Gastrocnemius medialis (tissue), 4 donors: ENCODE results near the gene PRM1. TPM values are rescaled to one million over a fixed set of nuclear protein-coding genes. Genes with fewer than 3 reads are reported as not detected.

ENCODE experiments used
- ATAC-seq, 2 donors: fragments of 150-250 bp; one replicate each; pipeline ENCODE4 v1.9.1; 2016
- DNase-seq, 2 donors: peaks; one replicate each; pipeline ENCODE4 v3.0.0-alpha.2; 2019
- H3K27ac ChIP-seq, 4 donors: fragments of 200-600 bp; sonication (generic); 1 replicate in 1 of 4; 2 replicates in 3 of 4; pipeline ENCODE4 v1.5.1; 2016 to 2018; ENCODE audit warnings: mild to moderate bottlenecking in 2 of 4, moderate library complexity in 1 of 4
- H3K27me3 ChIP-seq, 3 donors: fragments of 200-600 bp; sonication (generic) in 2 of 3; 1 replicate in 1 of 3; 2 replicates in 2 of 3; pipeline versions ENCODE4 v1.5.1 to v1.6.0; 2016 to 2019; ENCODE audit warnings: mild to moderate bottlenecking in 1 of 3, moderate library complexity in 1 of 3
- H3K36me3 ChIP-seq, 2 donors: fragments of 200-600 bp; sonication (generic) in 1 of 2; one replicate each; pipeline ENCODE4 v1.5.1; 2017 to 2018
- H3K4me1 ChIP-seq, 2 donors: fragments of 200-600 bp; sonication (generic) in 1 of 2; one replicate each; pipeline ENCODE4 v1.5.1; 2016 to 2017; ENCODE audit warnings: mild to moderate bottlenecking in 2 of 2
- H3K4me3 ChIP-seq, 4 donors: fragments of 200-600 bp; sonication (generic) in 3 of 4; 1 replicate in 1 of 4; 2 replicates in 3 of 4; pipeline ENCODE4 v1.5.1; 2016 to 2019; ENCODE audit warnings: mild to moderate bottlenecking in 2 of 4
- H3K9me3 ChIP-seq, 3 donors: fragments of 200-600 bp; sonication (generic) in 2 of 3; 1 replicate in 1 of 3; 2 replicates in 2 of 3; pipeline ENCODE4 v1.5.1; 2016 to 2019
- POLR2A ChIP-seq, 2 donors: fragments of 450-650 bp; IDR thresholded peaks; one replicate each; pipeline ENCODE4 v1.6.1; 2017; ENCODE audit warnings: antibody characterized with exemption in 2 of 2, mild to moderate bottlenecking in 2 of 2, moderate library complexity in 2 of 2
- in situ Hi-C, 4 donors: fragments of 200-750 bp; cut with MboI; loops; one replicate each; pipeline versions ENCODE4 v1.15.0 to v1.8.0; 2017; ENCODE audit warnings: low sequenced_read_pairs in 4 of 4
- intact Hi-C: fragments of 100-400 bp; cut with DNase I; formaldehyde crosslinking; loops from one replicate; pipeline ENCODE4 v1.15.1; 2023; ENCODE audit warnings: low total_unique reads
- total RNA-seq, 4 donors: library from RNA; depleted of rRNA; stranded (reverse); fragments of >200 nt; gene quantifications; one replicate each; pipeline versions ENCODE4 v1.1.0 to v1.2.3, GENCODE V29; 2016
- TF ChIP-seq, protein P1 (sequence below), 5 experiments: fragments of 450-650 bp in 3 of 5; fragments of 200-600 bp in 2 of 5; sonication (generic) in 2 of 5; IDR thresholded peaks in 4 of 5; conservative IDR thresholded peaks in 1 of 5; 1 replicate in 4 of 5; 2 replicates in 1 of 5; pipeline ENCODE4 v1.5.1; 2016 to 2019; ENCODE audit warnings: antibody characterized with exemption in 5 of 5, mild to moderate bottlenecking in 3 of 5, moderate library complexity in 3 of 5

The PRM1 gene
- total RNA-seq, 4 donors from 2014 or later = not detected

DNA sequence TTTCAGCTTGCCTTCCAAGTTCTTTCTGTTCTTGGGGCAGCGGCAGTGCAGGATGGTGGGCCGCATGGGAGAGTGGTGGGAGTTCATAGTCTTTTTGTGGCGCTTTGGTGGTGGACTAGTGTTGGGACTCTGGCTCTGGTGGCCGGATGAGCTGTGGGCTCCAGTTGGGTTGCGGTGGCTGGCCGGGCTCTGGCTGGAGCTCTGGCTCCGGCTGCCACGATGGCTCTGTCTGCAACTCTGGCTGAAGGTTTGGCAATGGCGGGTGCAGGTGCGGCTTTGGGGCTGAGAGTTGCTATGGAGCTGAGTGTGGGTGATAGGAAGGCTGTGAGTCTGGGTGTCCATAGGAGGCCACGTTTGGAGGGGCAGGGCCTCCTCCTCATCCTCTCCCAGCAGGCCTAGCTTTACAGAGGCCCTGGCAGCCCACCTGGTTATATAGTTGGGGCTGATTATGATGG, 12.2 kb downstream of the PRM1 start, which contains the start of gene TNP2:
Gene TNP2, minus strand, starts transcription at position 405 of the 455 bp plus-strand sequence. Its CDS starts 63 bp downstream, at position 342.
- ATAC-seq (no peak), DNase-seq (no peak)
- no peaks in the 10 kb centered on the region for H3K9me3 ChIP-seq
- H3K4me3 ChIP-seq = no peak within 1 kb of the TSS
- no peaks in the 10 kb centered on the region for H3K4me1 ChIP-seq
- in situ Hi-C loops = loop anchor here in 1 of 4 donors (10.0 kb wide), 1 partner anchor 294 kb away; no protein-coding TSS in a partner anchor
- TF ChIP-seq POLR2A (IDR thresholded peaks at IDR 0.05) = no peak
- TF ChIP-seq, protein P1, sequence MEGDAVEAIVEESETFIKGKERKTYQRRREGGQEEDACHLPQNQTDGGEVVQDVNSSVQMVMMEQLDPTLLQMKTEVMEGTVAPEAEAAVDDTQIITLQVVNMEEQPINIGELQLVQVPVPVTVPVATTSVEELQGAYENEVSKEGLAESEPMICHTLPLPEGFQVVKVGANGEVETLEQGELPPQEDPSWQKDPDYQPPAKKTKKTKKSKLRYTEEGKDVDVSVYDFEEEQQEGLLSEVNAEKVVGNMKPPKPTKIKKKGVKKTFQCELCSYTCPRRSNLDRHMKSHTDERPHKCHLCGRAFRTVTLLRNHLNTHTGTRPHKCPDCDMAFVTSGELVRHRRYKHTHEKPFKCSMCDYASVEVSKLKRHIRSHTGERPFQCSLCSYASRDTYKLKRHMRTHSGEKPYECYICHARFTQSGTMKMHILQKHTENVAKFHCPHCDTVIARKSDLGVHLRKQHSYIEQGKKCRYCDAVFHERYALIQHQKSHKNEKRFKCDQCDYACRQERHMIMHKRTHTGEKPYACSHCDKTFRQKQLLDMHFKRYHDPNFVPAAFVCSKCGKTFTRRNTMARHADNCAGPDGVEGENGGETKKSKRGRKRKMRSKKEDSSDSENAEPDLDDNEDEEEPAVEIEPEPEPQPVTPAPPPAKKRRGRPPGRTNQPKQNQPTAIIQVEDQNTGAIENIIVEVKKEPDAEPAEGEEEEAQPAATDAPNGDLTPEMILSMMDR (IDR thresholded peaks at IDR 0.05 in 4 of 5, conservative IDR thresholded peaks at IDR 0.05 in 1 of 5) = no peak
- H3K27ac ChIP-seq = no peak within 1 kb of the TSS
- intact Hi-C loops = no loop called here
- H3K36me3 ChIP-seq = no peaks in the 10 kb centered on the region
- H3K27me3 ChIP-seq = no peaks in the 10 kb centered on the region

DNA sequence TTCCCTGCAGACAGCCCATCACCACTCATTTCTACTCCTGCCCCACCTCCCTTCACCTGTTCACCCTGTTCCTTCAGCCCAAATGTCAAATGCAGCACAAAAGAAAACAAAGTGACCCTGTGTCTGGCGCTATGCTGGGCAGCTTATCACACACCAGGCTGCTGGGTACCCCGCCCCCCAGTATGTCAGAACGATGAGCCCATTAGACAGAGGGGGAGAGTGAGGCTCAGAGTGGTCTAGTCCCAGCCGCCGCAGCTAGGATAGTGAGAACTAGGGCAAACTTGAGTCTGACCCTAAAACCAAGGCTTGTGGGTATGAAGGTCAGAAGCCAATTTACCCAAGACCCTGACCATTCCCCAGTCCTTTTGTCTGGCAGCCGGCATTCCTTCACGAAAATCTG, 16.0 kb downstream of the PRM1 start:
- H3K4me3 ChIP-seq = no peak overlapping the region
- H3K36me3 ChIP-seq = no peaks in the 10 kb centered on the region
- H3K9me3 ChIP-seq = no peaks in the 10 kb centered on the region
- in situ Hi-C loops (loop anchor here in 1 of 4 donors (10.0 kb wide), 1 partner anchor 290 kb away; no protein-coding TSS in a partner anchor), intact Hi-C loops (no loop called here)
- DNase-seq (no peak), ATAC-seq (no peak)
- no peak overlapping the region for H3K27ac ChIP-seq
- no peaks in the 10 kb centered on the region for H3K4me1 ChIP-seq
- no peak for TF ChIP-seq POLR2A (IDR thresholded peaks at IDR 0.05)
- TF ChIP-seq, protein P1 (IDR thresholded peaks at IDR 0.05 in 4 of 5, conservative IDR thresholded peaks at IDR 0.05 in 1 of 5) = no peak
- H3K27me3 ChIP-seq = no peaks in the 10 kb centered on the region

DNA sequence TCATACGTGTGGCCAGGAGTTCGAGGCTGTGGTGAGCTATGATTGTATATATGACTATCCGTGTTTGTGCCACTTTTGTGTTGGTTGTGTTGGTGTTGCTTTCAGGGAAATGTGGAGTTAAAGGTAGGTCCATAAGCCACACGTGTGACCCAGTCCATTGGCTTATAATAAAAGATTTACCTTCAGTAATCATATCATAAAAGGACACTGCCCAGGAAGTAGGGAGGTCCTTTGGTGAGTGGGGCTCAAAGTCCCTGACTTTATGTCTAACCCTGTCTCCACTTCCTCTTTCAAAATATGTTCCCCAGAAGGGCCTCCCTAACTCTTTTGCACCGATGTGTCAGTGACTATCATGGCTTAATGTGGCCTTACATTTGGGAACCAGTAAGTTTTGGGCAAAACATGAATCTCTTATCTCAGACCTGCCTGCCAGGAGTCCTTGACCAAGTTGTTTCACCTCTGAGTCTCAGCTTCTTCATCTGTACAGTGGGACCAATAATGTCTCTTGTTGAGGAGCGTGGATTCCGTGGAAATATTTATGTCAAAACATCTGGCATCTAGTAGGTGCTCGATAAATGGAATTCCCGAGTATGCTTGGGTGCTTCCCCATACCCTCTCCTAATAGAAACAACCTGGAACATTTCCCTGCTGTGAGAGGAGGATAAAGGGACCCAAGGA, 16.8 kb downstream of the PRM1 start:
- no peak for TF ChIP-seq POLR2A (IDR thresholded peaks at IDR 0.05)
- TF ChIP-seq, protein P1 (IDR thresholded peaks at IDR 0.05 in 4 of 5, conservative IDR thresholded peaks at IDR 0.05 in 1 of 5) = no peak
- no peak for ATAC-seq
- Histone ChIP-seq H3K27me3 (no peaks in the 10 kb centered on the region), H3K4me1 (peaks cover 0 to 2% of the 10 kb centered on the region in 2 donors), H3K27ac (no peak overlapping the region), H3K36me3 (no peaks in the 10 kb centered on the region), H3K9me3 (no peaks in the 10 kb centered on the region), H3K4me3 (no peak overlapping the region)
- in situ Hi-C loops = loop anchor here (5.0 to 10.0 kb wide), 2 partner anchors 289 to 297 kb away; no protein-coding TSS in a partner anchor
- no peak for DNase-seq
- intact Hi-C loops = no loop called here

DNA sequence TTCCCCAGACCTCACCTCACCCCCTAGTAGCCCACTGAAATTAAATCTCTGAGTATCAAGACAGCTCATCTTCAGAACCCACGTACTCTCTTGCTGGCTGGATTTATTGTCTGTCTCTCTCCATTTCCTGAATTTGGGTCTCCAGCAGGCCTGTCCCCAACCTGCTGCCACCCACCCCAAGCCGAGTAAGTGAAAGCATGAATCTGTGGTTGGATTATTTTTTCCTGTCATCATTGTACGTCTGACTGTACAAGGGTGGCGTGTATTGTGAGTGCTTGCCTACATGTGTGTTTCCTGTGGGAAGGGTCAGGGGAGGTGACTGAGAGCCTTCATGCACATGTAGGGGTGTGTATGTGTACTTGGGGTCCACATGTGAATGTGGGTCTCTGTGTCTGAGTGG, 17.4 kb downstream of the PRM1 start:
- H3K4me1 ChIP-seq = peaks cover 0 to 5% of the 10 kb centered on the region in 2 donors
- H3K4me3 ChIP-seq = no peak overlapping the region
- intact Hi-C loops = no loop called here
- no peaks in the 10 kb centered on the region for H3K27me3 ChIP-seq
- no peaks in the 10 kb centered on the region for H3K36me3 ChIP-seq
- H3K27ac ChIP-seq = no peak overlapping the region
- in situ Hi-C loops = loop anchor here (5.0 to 10.0 kb wide), 2 partner anchors 289 to 296 kb away; no protein-coding TSS in a partner anchor
- no peak for ATAC-seq
- DNase-seq = no peak
- H3K9me3 ChIP-seq = no peaks in the 10 kb centered on the region
- TF ChIP-seq POLR2A (IDR thresholded peaks at IDR 0.05) = no peak
- TF ChIP-seq, protein P1 (IDR thresholded peaks at IDR 0.05 in 4 of 5, conservative IDR thresholded peaks at IDR 0.05 in 1 of 5) = no peak
